Measurements from ENCODE around the gene UTP15.

The UTP15 gene

DNA sequence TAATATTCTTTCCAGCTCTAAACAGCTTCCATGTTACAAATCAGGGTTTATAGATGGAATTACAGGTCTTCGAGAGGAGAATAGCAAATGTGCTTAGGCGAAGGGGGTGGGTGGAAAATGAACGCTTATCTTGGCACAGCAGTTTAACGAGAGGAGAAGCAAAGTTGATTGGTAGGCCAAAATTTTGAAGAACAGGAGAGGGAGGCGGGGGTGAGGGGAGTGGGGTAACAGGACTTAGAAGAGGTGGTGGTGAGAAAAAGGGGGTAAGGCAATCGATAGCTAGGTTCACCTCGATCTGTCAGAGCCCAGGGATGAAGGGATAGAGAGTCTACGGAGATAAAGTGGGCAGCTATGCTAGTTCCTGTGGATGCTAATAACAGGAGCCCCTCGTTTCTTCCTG, 868 bp upstream of the UTP15 start:
- no peak for DNase-seq (ENCODE audit: extremely low read depth in 1 of 2, low read depth in 1 of 2)

- DNase-seq (ENCODE audit: extremely low read depth in 1 of 2, low read depth in 1 of 2) = no peak
Measured at GRCh38 chr5:73565969-73566547, 515 bp downstream of the UTP15 start.

DNA sequence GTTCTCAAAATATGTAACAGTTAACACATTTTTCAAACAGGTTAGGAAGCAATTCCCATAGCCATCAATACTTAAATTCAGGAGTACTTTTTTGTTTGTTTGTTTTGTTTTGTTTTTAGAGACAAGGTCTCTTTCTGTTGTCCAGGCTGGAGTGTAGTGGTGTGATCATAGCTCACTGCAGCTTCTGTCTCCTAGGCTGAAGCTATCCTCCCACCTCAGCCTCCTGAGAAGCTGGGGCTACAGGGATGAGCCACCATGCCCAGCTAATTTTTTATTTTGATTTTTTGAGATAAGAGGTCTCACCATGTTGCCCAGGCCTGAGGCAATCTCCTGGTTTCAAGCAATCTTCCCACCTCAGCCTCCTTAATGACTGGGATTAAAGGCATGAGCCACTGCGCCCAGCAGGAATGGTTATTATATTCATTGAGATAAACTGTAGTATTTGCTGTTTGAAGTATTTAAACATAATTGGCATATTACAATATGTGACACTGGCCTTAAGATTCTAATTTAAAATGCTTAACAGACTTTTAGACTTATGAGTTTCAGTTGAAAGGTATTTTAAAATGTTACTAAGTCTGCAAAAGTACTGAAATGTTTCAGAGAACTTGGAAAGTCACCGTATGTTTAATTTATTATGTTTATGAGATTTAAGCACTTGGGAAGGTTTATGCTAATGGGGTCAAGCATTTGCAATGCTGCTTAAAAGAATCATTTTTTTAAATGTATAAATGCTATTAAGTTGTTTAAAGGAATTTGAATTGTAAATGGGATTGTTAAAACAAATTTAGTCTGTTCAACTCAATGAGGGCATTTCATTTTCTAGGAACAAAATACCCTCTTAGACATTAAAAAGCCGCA, 17.0 kb downstream of the UTP15 start:
- DNase-seq (ENCODE audit: extremely low read depth in 1 of 2, low read depth in 1 of 2) = no peak

GRCh38 chr5:73587923-73588322, 22.4 kb downstream of the UTP15 start:
- DNase-seq (ENCODE audit: extremely low read depth in 1 of 2, low read depth in 1 of 2) = no peak

DNA sequence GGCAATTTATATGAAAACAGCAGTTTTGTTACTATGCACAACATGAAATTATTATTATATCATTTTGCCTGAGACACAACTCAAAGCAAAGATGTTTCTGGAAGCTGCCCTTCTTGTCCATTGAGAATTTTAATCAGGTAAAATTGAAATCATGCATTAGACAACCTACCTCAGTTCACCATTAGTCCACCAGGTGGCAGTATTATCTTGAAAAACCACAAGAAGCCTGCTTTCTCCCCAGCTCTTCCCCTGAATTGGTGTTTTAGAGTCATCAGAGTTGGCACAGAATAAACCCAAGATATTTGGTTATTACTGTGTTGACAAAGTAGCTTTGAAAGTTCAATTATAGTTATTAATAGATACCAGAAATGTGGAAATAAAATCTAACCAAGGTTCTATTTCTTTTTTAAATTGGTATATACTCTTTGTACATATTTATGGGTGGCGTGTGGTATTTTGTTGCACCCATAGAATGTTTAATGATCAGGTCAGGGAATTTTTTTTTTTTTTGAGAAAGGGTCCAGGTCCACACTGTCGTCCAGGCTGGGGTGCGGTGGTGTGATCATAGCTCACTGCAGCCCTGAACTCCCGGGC, 25.7 kb downstream of the UTP15 start:
- DNase-seq (ENCODE audit: extremely low read depth in 1 of 2, low read depth in 1 of 2) = peak in 1 of 2 donors; percentile 6

DNA sequence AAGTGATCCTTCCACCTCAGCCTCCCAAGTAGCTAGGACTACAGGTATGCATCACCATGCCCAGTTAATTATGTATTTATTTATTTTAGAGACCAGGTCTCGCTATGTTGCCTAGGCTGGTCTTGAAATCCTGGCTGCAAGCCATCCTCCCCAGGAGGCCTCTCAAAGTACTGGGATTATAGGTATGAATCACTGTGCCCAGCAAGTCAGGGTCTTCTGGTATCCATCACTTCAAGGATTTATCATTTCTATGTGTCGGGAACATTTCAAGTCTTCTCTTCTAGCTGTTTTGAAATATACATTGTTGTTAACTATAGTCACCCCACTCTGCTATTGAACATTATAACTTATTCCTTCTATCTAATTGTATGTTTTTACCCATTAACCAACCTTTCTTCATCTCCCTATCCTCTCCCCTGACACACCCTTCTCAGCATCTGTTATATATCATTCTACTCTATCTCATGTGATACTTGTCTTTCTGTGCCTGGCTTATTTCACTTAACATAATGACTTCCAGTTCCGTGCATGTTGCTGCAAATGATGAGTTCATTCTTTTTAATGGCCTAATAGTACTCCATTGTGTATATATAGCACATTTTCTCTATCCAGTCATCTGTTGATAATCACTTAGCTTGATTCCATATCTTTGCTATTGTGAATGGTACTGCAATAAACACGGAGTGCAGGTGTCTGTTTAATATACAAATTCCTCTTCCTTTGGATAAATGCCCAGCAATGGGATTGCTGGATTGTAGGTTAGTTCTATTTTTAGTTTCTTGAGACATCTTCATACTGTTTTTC, 26.4 kb downstream of the UTP15 start:
- no peak for DNase-seq (ENCODE audit: extremely low read depth in 1 of 2, low read depth in 1 of 2)

GRCh38 chr5:73592551-73592950, 27.0 kb downstream of the UTP15 start:
- no peak for DNase-seq (ENCODE audit: extremely low read depth in 1 of 2, low read depth in 1 of 2)

DNA sequence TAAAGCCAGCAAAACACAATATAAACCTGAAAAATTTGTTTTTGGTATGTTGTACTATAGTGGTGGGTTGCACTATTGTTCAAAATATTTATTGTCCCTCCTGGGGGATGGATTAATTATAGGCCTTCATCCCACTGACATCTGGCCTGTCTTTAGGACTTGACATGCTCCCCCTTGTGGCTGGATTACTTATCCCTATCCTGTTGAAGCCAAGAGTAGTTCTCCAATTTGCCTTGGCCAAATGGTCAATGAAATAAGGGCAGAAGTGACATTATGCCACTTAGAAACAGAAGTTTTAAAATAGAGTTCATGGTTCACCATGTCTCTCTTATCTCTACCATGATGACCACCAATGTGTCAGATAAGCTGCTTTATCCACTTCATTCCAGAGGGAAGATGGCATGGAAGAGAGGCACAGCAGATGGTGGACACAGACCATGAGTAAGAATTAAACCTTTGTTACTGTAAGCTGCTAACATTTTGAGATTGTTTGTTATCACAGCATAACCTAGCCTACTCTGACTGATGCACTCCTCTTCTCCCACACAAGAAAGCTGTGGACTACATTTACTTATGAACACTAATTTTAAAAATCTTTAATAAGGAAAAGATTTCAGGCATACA, 31.3 kb downstream of the UTP15 start:
- no peak for DNase-seq (ENCODE audit: extremely low read depth in 1 of 2, low read depth in 1 of 2)

GRCh38 chr5:73599380-73599779, 33.8 kb downstream of the UTP15 start:
- no peak for DNase-seq (ENCODE audit: extremely low read depth in 1 of 2, low read depth in 1 of 2)

DNA sequence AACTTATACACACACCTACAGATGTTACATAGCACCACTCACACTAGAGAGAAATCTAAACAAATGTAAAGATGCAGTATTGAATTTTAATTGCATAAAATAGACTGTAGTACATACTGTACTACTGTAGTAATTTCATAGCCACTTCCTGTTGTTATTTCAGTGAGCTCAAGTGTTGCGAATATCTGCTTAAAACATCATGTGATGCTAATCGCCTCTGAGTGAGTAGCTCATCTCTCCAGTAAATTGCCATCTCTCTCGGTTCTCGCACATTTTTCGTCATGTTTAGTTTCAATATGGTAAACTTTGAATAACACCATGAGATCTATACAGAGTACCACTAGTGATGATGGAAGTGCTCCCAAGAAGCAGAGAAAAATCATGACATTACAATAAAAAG, 38.5 kb downstream of the UTP15 start:
- DNase-seq (ENCODE audit: extremely low read depth in 1 of 2, low read depth in 1 of 2) = no peak

- DNase-seq (ENCODE audit: extremely low read depth in 1 of 2, low read depth in 1 of 2) = no peak
Measured at GRCh38 chr5:73605223-73606087, 39.9 kb downstream of the UTP15 start.

DNA sequence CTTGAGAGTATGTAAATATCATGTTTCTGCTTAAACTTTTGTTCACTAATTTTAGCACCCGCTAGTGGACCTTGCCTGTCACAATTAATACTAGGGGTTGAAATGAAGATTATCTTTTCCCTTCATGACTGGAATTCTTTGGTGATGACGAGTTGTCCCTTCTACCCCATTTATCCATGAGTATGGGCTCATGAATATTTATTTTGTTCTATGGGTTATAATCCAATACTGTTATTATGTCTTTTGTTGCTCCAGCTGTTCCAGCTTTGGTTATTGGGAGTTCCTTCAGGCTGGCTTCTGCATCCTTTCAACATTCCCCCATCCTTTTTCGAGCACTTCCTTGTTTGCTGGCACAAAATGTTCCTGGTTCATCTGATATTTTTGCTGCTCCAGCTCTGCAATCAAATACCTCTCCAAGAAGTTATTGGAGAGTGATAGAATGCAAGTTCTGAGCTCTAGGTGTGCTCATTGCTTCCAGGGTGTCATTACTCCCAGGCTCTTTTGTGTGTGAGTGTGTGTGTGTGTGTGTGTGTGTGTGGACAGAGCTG, 40.7 kb downstream of the UTP15 start:
- DNase-seq (ENCODE audit: extremely low read depth in 1 of 2, low read depth in 1 of 2) = no peak

DNA sequence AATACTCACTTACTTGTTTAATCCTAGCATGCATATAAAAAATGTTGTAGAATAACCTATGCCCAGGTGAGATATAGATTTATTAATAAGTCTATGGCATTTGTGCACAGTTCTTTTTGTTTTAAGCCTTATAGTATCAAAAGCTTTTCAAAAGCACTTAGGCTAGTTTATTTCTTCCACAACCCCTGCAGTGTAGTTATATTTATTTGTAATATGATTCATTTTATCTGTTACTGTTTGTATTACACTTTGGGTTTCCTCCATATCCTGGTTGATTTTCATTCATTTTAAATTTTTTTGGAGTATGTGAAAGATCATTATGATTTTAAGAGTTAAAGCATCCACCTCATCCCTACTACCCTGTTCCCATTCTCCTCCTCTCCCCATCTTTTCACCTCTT, 41.7 kb downstream of the UTP15 start:
- DNase-seq (ENCODE audit: extremely low read depth in 1 of 2, low read depth in 1 of 2) = no peak

- DNase-seq (ENCODE audit: extremely low read depth in 1 of 2, low read depth in 1 of 2) = no peak
Measured at GRCh38 chr5:73612799-73613198, 47.3 kb downstream of the UTP15 start.

GRCh38 chr5:73615085-73615484, 49.5 kb downstream of the UTP15 start:
- DNase-seq (ENCODE audit: extremely low read depth in 1 of 2, low read depth in 1 of 2) = no peak

- no peak for DNase-seq (ENCODE audit: extremely low read depth in 1 of 2, low read depth in 1 of 2)
Measured at GRCh38 chr5:73615947-73616346, 50.4 kb downstream of the UTP15 start.

- DNase-seq (ENCODE audit: extremely low read depth in 1 of 2, low read depth in 1 of 2) = no peak
Measured at GRCh38 chr5:73617510-73618279, 52.2 kb downstream of the UTP15 start.

DNA sequence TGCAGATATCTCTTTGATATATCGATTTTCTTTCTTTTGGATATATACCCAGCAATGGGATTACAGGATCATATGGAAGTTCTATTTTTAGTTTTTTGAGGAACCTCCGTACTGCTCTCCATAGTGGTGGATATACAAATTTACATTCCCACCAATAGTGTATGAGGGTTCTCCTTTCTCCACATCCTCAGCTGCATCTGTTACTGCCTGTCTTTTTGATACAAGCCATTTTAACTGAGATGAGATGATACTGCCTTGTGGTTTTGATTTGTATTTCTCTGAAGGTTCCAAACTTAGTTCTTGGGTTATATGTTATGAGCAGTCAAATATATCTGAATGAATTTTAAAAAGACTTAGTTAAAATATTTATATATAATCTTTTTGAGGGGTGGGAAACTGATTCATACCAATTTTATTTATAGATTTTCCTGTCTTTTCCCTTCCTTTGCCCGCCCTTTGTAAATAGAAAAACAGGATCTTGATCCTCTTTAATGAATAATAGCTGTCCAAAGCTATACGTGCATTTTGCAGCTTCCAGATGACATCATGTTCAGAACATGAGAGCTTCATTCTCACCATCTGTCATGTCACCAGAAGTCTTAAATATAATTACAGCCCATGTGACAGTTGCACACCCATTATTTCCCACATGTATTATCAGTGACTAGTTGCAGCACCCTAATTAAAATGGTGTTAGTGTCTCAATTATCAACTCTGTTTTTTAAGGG, 54.2 kb downstream of the UTP15 start:
- DNase-seq (ENCODE audit: extremely low read depth in 1 of 2, low read depth in 1 of 2) = no peak
